GM12878 (cell line): Measurements from ENCODE around the gene ZSWIM7. TPM values are rescaled to one million over a fixed set of nuclear protein-coding genes. Genes with fewer than 3 reads are reported as not detected.

Source experiments
- ATAC-seq: fragments of 200-7000 bp; cut with Tn5 transposase; 3 replicates; pipeline ENCODE4 v1.9.1; 2020; ENCODE audit warnings: mild to moderate bottlenecking, moderate library complexity
- BruUV-seq: library from RNA; stranded (reverse); fragments of 400-500 nt; replicated peaks from 2 replicates; lab custom pipeline; 2021; lab: Mats Ljungman, UMichigan
- CTCF ChIA-PET: fragments of 300-600 bp; sonication (Branson Sonifier 250); formaldehyde crosslinking; extraction: SDS; loops from one replicate; lab custom pipeline; 2021; ENCODE audit warnings: inconsistent platforms; lab: Yijun Ruan, JAX
- POLR2A ChIA-PET: fragments of 350-600 bp; formaldehyde crosslinking; extraction: SDS; loops from one replicate; lab custom pipeline; 2021; ENCODE audit warnings: inconsistent platforms; lab: Charles Lee
- RAD21 ChIA-PET: fragments of 300-600 bp; sonication (Branson Sonifier 250); formaldehyde crosslinking; loops from one replicate; lab custom pipeline; 2023; ENCODE audit warnings: antibody characterized with exemption; ENCODE audit not compliant: unreplicated experiment; lab: Charles Lee
- SMC1A ChIA-PET: fragments of 300-600 bp; sonication (Branson Sonifier 250); formaldehyde crosslinking; loops from one replicate; lab custom pipeline; 2023; ENCODE audit not compliant: unreplicated experiment, uncharacterized antibody; lab: Charles Lee
- DNase-seq: peaks from one replicate; pipeline ENCODE4 v3.0.0-alpha.2; 2011; ENCODE audit warnings: low read depth, low spot score
- FAIRE-seq: peaks from 3 replicates; lab custom pipeline; 2011; peaks lifted over from hg19 to GRCh38; lab: Jason Lieb, UNC
- H2AFZ ChIP-seq: 2 replicates; pipeline ENCODE4 v1.6.0; 2011; ENCODE audit warnings: low read depth, low read length, control low read depth; ENCODE audit not compliant: control insufficient read depth
- H3K27ac ChIP-seq: 2 replicates; pipeline ENCODE4 v1.5.1; 2011; ENCODE audit warnings: control low read depth; ENCODE audit not compliant: control insufficient read depth, insufficient read depth
- H3K27me3 ChIP-seq, 2 experiments: replicated peaks in 1 of 2; 2 replicates each; pipeline versions ENCODE4 v1.6.0 to v1.6.1; 2011; ENCODE audit warnings: low read length in 1 of 2; ENCODE audit not compliant: control insufficient read depth in 2 of 2, insufficient read depth in 2 of 2
- H3K36me3 ChIP-seq, 2 experiments: 2 replicates each; pipeline ENCODE4 v1.5.1; 2011; ENCODE audit warnings: low read length in 1 of 2; ENCODE audit not compliant: control insufficient read depth in 2 of 2, insufficient read depth in 2 of 2
- H3K4me1 ChIP-seq: 2 replicates; pipeline ENCODE4 v1.6.1; 2011; ENCODE audit warnings: mild to moderate bottlenecking, low read length, moderate library complexity, mixed read lengths; ENCODE audit not compliant: control insufficient read depth, insufficient read depth
- H3K4me2 ChIP-seq: 2 replicates; pipeline ENCODE4 v1.6.0; 2011; ENCODE audit warnings: control low read depth; ENCODE audit not compliant: control insufficient read depth, insufficient read depth
- H3K4me3 ChIP-seq: fragments of 200-600 bp; sonication (generic); 2 replicates; pipeline ENCODE4 v1.5.1; 2016
- H3K79me2 ChIP-seq: 2 replicates; pipeline ENCODE4 v1.6.0; 2011; ENCODE audit warnings: low read length; ENCODE audit not compliant: control insufficient read depth, insufficient read depth
- H3K9ac ChIP-seq: 2 replicates; pipeline ENCODE4 v1.8.0; 2011; ENCODE audit warnings: low read length, control low read depth, mixed read lengths; ENCODE audit not compliant: control insufficient read depth, insufficient read depth
- H3K9me3 ChIP-seq: replicated peaks from 3 replicates; pipeline ENCODE4 v1.5.1; 2011; ENCODE audit warnings: mild to moderate bottlenecking, low read length; ENCODE audit not compliant: control insufficient read depth, insufficient read depth
- H4K20me1 ChIP-seq: 2 replicates; pipeline ENCODE4 v1.6.0; 2011; ENCODE audit not compliant: control insufficient read depth, insufficient read depth
- BRCA1 ChIP-seq: IDR thresholded peaks from 2 replicates; pipeline ENCODE4 v1.6.1; 2011; ENCODE audit warnings: low read depth, low read length, improper control_type of control experiment
- MYB ChIP-seq: fragments of 150-350 bp; IDR thresholded peaks from 2 replicates; pipeline ENCODE4 v1.6.1; 2014; ENCODE audit warnings: mild to moderate bottlenecking, low read depth, low read length, borderline replicate concordance
- RBBP5 ChIP-seq: fragments of 200-600 bp; sonication (generic); conservative IDR thresholded peaks from 2 replicates; pipeline ENCODE4 v1.6.1; 2016
- YY1 ChIP-seq: IDR thresholded peaks from 2 replicates; pipeline ENCODE4 v1.6.1; 2011; ENCODE audit warnings: low read depth, mild to moderate bottlenecking, low read length
- WGBS: methylation state at CpG from one replicate; pipeline ENCODE4 v1.1.6; 2016; ENCODE audit warnings: low lambda C conversion rate; ENCODE audit not compliant: insufficient replicate concordance, insufficient coverage; ENCODE audit errors: missing lambda C conversion rate; 5-methylcytosine and 5-hydroxymethylcytosine counted together
- in situ Hi-C: fragments of 300-500 bp; cut with MboI; formaldehyde crosslinking; loops from 9 replicates; pipeline ENCODE4 v1.14.3; 2018; ENCODE audit warnings: mixed read lengths
- intact Hi-C: fragments of 100-400 bp; cut with micrococcal nuclease; formaldehyde crosslinking; loops from one replicate; pipeline ENCODE4 v1.14.2; 2022; ENCODE audit not compliant: unreplicated experiment
- polyA plus RNA-seq, 11 experiments: library from polyadenylated mRNA; depleted of rRNA in 4 of 11; unstranded in 6 of 11; stranded (reverse) in 5 of 11; fragments of >200 nt; fragmentation: Nextera tagmentation in 4 of 11; fragmentation: Illumina TruSeq in 1 of 11; extraction: Ambion mirVana in 4 of 11; extraction: Trizol in 1 of 11; gene quantifications; 1 replicate in 1 of 11; 2 replicates in 10 of 11; pipeline versions ENCODE4 v1.2.1 to v1.2.3, GENCODE V29; 2011 to 2016; ENCODE audit warnings: inconsistent platforms in 2 of 11, missing spikeins in 2 of 11, low read depth in 1 of 11
- total RNA-seq, 4 experiments: library from RNA; depleted of rRNA in 3 of 4; stranded (reverse); fragments of >200 nt in 3 of 4; fragmentation: Illumina TruSeq in 1 of 4; extraction: Trizol in 1 of 4; gene quantifications; 2 replicates each; pipeline versions ENCODE4 v1.2.1 to v1.2.3, GENCODE V29; 2013 to 2021
- TF ChIP-seq, protein P1 (sequence below): IDR thresholded peaks from 2 replicates; pipeline ENCODE4 v1.6.1; 2012; ENCODE audit warnings: mild to moderate bottlenecking, low read depth, low read length

Gene ZSWIM7
- total and polyA plus RNA-seq, 10 of the 15 experiments (the other 5 are each of a cell fraction or from before 2014, with no cell fraction given) = 7.0 to 26.6 (median 9.9) TPM

DNA sequence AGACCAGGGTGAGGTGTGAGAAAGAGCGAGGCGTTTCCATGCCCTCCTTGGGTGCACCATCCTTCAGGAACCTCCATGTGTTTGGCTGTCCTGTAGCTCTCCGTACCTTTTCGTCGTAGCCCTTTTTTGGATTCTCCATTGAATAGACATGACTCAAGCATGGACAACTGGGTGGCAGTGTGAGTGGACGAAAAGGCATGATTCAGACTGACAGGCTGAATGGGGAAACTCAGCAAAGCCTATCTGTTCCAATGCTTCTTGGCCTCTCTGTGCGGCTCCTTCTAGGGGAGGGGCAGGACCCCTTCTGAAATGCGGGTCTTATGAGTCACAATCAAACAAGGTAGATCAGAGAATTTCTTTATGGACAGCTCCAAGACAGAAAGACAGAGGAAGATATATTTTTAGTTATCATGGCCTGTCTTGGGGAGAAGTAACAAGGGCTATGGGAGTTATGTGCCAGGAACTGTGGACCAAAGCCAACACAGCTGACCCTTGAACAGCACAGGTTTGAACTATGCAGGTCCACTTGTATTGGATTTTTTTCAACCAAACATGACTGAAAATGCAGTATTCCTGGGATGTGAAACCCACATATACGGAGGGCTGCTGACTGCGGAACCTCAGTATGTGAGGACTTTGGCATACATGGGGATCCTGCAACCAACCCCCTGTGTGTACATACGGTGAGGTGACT lies 31.7 kb downstream of the ZSWIM7 start (continued):
- TF ChIP-seq YY1 = no peak
- TF ChIP-seq, protein P1, sequence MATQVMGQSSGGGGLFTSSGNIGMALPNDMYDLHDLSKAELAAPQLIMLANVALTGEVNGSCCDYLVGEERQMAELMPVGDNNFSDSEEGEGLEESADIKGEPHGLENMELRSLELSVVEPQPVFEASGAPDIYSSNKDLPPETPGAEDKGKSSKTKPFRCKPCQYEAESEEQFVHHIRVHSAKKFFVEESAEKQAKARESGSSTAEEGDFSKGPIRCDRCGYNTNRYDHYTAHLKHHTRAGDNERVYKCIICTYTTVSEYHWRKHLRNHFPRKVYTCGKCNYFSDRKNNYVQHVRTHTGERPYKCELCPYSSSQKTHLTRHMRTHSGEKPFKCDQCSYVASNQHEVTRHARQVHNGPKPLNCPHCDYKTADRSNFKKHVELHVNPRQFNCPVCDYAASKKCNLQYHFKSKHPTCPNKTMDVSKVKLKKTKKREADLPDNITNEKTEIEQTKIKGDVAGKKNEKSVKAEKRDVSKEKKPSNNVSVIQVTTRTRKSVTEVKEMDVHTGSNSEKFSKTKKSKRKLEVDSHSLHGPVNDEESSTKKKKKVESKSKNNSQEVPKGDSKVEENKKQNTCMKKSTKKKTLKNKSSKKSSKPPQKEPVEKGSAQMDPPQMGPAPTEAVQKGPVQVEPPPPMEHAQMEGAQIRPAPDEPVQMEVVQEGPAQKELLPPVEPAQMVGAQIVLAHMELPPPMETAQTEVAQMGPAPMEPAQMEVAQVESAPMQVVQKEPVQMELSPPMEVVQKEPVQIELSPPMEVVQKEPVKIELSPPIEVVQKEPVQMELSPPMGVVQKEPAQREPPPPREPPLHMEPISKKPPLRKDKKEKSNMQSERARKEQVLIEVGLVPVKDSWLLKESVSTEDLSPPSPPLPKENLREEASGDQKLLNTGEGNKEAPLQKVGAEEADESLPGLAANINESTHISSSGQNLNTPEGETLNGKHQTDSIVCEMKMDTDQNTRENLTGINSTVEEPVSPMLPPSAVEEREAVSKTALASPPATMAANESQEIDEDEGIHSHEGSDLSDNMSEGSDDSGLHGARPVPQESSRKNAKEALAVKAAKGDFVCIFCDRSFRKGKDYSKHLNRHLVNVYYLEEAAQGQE = no peak
- TF ChIP-seq MYB = no peak
- no peak for TF ChIP-seq RBBP5
- TF ChIP-seq, all 136 proteins: peak for 0

DNA sequence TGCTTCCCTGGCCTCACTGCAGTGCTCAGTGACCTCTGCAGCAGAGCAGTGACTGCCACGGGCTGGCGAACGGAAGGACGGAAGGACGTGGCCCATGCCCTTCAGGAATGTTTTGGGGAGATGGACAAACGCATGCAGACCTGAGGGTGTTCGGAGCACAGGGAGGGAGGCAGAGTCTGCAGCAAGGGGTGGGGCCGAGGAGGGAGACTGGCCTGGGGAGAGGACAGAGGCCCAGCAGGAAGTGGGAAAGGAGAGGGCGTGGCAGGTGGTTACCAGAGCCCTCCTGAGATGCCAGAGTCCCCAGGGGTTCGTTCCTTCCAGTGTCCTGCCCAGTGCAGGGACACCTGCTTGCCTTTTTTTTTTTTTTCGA lies 32.6 kb downstream of the ZSWIM7 start:
- in situ Hi-C loops (no loop called here), intact Hi-C loops (no loop called here)
- BruUV-seq = no TSS peak
- no peak for TF ChIP-seq BRCA1
- Histone ChIP-seq H3K27me3 (peaks cover 0 to 9% of the 10 kb centered on the region in 2 experiments; a peak in 2 of 4 replicates), H3K27ac (no peak overlapping the region), H3K9ac (no peak overlapping the region), H3K4me1 (no peaks in the 10 kb centered on the region), H3K4me2 (no peak overlapping the region), H3K79me2 (no peaks in the 10 kb centered on the region), H2AFZ (no peak overlapping the region), H4K20me1 (no peaks in the 10 kb centered on the region), H3K4me3 (no peak overlapping the region), H3K9me3 (no peaks in the 10 kb centered on the region), H3K36me3 (no peaks in the 10 kb centered on the region)
- RAD21 ChIA-PET = no interaction called here
- POLR2A ChIA-PET = no interaction called here
- ATAC-seq (no peak), DNase-seq (no peak), FAIRE-seq (no peak)
- SMC1A ChIA-PET = no interaction called here
- CTCF ChIA-PET = no interaction called here
- 56% methylated on average over 10 of the region's 11 CpGs for WGBS
